K562 (cell line): ENCODE results near the gene DOCK1. TPM values are rescaled to one million over a fixed set of nuclear protein-coding genes. Genes with fewer than 3 reads are reported as not detected.

Source experiments
- ATAC-seq: fragments of 200-7000 bp; cut with Tn5 transposase; 3 replicates; pipeline ENCODE4 v1.9.1; 2020; ENCODE audit warnings: moderate library complexity
- BruUV-seq: library from RNA; stranded (reverse); fragments of 400-500 nt; replicated peaks from 2 replicates; lab custom pipeline; 2021; lab: Mats Ljungman, UMichigan
- CTCF ChIA-PET: fragments of 300-600 bp; formaldehyde crosslinking; extraction: SDS; loops from one replicate; lab custom pipeline; 2021; ENCODE audit warnings: low intra/inter-chr PET ratio; lab: Yijun Ruan, JAX
- POLR2A ChIA-PET: fragments of 300-600, 350-650 bp; sonication (Branson Sonifier 250); formaldehyde crosslinking; extraction: SDS; loops from one replicate; lab custom pipeline; 2021; ENCODE audit warnings: antibody characterized with exemption, inconsistent platforms; lab: Yijun Ruan, JAX
- DNase-seq, 4 experiments: peaks; one replicate each; pipeline versions ENCODE4 v3.0.0 to v3.0.0-alpha.2; 2011 to 2018; ENCODE audit warnings: low spot score in 3 of 4, mixed read lengths in 3 of 4; ENCODE audit errors: extremely low read depth in 1 of 4
- FAIRE-seq: peaks from 2 replicates; lab custom pipeline; 2011; peaks lifted over from hg19 to GRCh38; lab: Jason Lieb, UNC
- H2AFZ ChIP-seq: 2 replicates; pipeline ENCODE4 v1.6.0; 2011; ENCODE audit warnings: low read depth, low read length, control low read depth, inconsistent platforms
- H3K27ac ChIP-seq: fragments of 200-600 bp; 3 replicates; pipeline ENCODE4 v1.8.0; 2011; ENCODE audit warnings: low read depth, mild to moderate bottlenecking, control low read depth, inconsistent platforms, low read length, moderate library complexity, mixed read lengths; ENCODE audit errors: extremely low read depth
- H3K27me3 ChIP-seq, 2 experiments: fragments of 300-600 bp in 1 of 2; 2 replicates in 1 of 2; 3 replicates in 1 of 2; pipeline versions ENCODE4 v1.6.0 to v1.8.0; 2011; ENCODE audit warnings: inconsistent platforms in 2 of 2, low read length in 2 of 2, mild to moderate bottlenecking in 1 of 2, mixed read lengths in 1 of 2, moderate library complexity in 1 of 2; ENCODE audit not compliant: control insufficient read depth in 2 of 2, insufficient read depth in 2 of 2
- H3K36me3 ChIP-seq: fragments of 300-600 bp; 3 replicates; pipeline ENCODE4 v1.8.0; 2011; ENCODE audit warnings: mild to moderate bottlenecking, low read length, inconsistent platforms; ENCODE audit not compliant: control insufficient read depth, insufficient read depth
- H3K4me1 ChIP-seq, 2 experiments: fragments of 200-600 bp in 1 of 2; replicated peaks in 1 of 2; 2 replicates in 1 of 2; 3 replicates in 1 of 2; pipeline versions ENCODE4 v1.5.1 to v1.8.0; 2011; ENCODE audit warnings: inconsistent platforms in 2 of 2, low read length in 2 of 2, mild to moderate bottlenecking in 1 of 2, mixed read lengths in 1 of 2, moderate library complexity in 1 of 2; ENCODE audit not compliant: control insufficient read depth in 2 of 2, insufficient read depth in 2 of 2
- H3K4me2 ChIP-seq: 2 replicates; pipeline ENCODE4 v1.6.1; 2011; ENCODE audit warnings: low read length, control low read depth, inconsistent platforms, mixed read lengths; ENCODE audit not compliant: insufficient read depth
- H3K4me3 ChIP-seq: fragments of 200-600 bp; sonication (generic), shearing (Covaris generic); 2 replicates; pipeline ENCODE4 v1.5.1; 2016; ENCODE audit warnings: control low read depth, inconsistent platforms
- H3K79me2 ChIP-seq: fragments of 200-600 bp; 3 replicates; pipeline ENCODE4 v1.8.0; 2011; ENCODE audit warnings: low read length, inconsistent platforms; ENCODE audit not compliant: control insufficient read depth, insufficient read depth
- H3K9ac ChIP-seq, 2 experiments: 2 replicates each; pipeline versions ENCODE4 v1.6.0 to v1.6.1; 2011; ENCODE audit warnings: low read depth in 2 of 2, low read length in 2 of 2, control low read depth in 1 of 2, inconsistent platforms in 1 of 2, mild to moderate bottlenecking in 1 of 2, mixed read lengths in 1 of 2; ENCODE audit not compliant: insufficient read depth in 1 of 2
- H3K9me1 ChIP-seq: one replicate; pipeline ENCODE4 v1.6.0; 2011; ENCODE audit warnings: inconsistent platforms, mild to moderate bottlenecking, low read length, moderate library complexity; ENCODE audit not compliant: control insufficient read depth, insufficient read depth
- H3K9me3 ChIP-seq: replicated peaks from 2 replicates; pipeline ENCODE4 v1.5.1; 2011; ENCODE audit warnings: low read depth, low read length, inconsistent platforms; ENCODE audit not compliant: control insufficient read depth, insufficient read depth
- H4K20me1 ChIP-seq: replicated peaks from 2 replicates; pipeline ENCODE4 v1.6.1; 2011; ENCODE audit warnings: low read length, inconsistent platforms, mixed read lengths; ENCODE audit not compliant: control insufficient read depth, insufficient read depth
- BDP1 ChIP-seq: IDR thresholded peaks from 3 replicates; pipeline ENCODE4 v1.6.1; 2011; ENCODE audit not compliant: insufficient read length, insufficient read depth
- ESRRA ChIP-seq: fragments of 450-650 bp; IDR thresholded peaks from 2 replicates; pipeline ENCODE4 v1.6.1; 2014; ENCODE audit warnings: low read depth, mild to moderate bottlenecking, moderate library complexity, borderline replicate concordance
- MAZ ChIP-seq, 2 experiments: fragments of 450-650 bp in 1 of 2; sonication (generic) in 1 of 2; formaldehyde crosslinking; IDR thresholded peaks in 1 of 2; conservative IDR thresholded peaks in 1 of 2; 2 replicates each; pipeline versions ENCODE4 v1.4.0 to v1.5.0; 2020; ENCODE audit warnings: mild to moderate bottlenecking in 1 of 2, missing genetic modification reagents in 1 of 2
- NFIC ChIP-seq: fragments of 450-650 bp; IDR thresholded peaks from 2 replicates; pipeline ENCODE4 v1.6.1; 2017; ENCODE audit warnings: mild to moderate bottlenecking, inconsistent platforms
- SAFB ChIP-seq: fragments of 200-400 bp; formaldehyde crosslinking; IDR thresholded peaks from 2 replicates; pipeline ENCODE4 v1.6.1; 2017; ENCODE audit warnings: low read depth, low read length, borderline replicate concordance
- SMARCE1 ChIP-seq: fragments of 450-650 bp; IDR thresholded peaks from 2 replicates; pipeline ENCODE4 v1.7.1; 2016; ENCODE audit warnings: mild to moderate bottlenecking
- SMC3 ChIP-seq: conservative IDR thresholded peaks from 2 replicates; pipeline ENCODE4 v1.6.1; 2011; ENCODE audit warnings: low read depth, low read length, improper control_type of control experiment; ENCODE audit not compliant: insufficient read depth
- TRIM28 ChIP-seq: fragments of 450-650 bp; IDR thresholded peaks from 2 replicates; pipeline ENCODE4 v1.6.1; 2017
- ZBTB11 ChIP-seq, 3 experiments: fragments of 200-800 bp in 1 of 3; fragments of 250-450 bp in 1 of 3; fragments of 450-650 bp in 1 of 3; sonication (Bioruptor Pico) in 1 of 3; sonication (Bioruptor generic) in 1 of 3; formaldehyde crosslinking in 1 of 3; IDR thresholded peaks; 2 replicates each; pipeline versions ENCODE4 v1.6.1 to v1.8.0; 2016 to 2022; ENCODE audit warnings: mild to moderate bottlenecking in 2 of 3, missing genetic modification characterization in 2 of 3, missing compliant biosample characterization in 1 of 3, moderate library complexity in 1 of 3
- ZFP1 ChIP-seq: fragments of 450-650 bp; formaldehyde crosslinking; IDR thresholded peaks from 2 replicates; pipeline ENCODE4 v1.4.0; 2020; ENCODE audit warnings: mild to moderate bottlenecking, mixed read lengths
- ZNF41 ChIP-seq: fragments of 250-450 bp; sonication (Bioruptor Pico); conservative IDR thresholded peaks from 2 replicates; pipeline ENCODE4 v1.4.0; 2020; ENCODE audit warnings: mild to moderate bottlenecking
- ZNF511 ChIP-seq: sonication (generic); formaldehyde crosslinking; IDR thresholded peaks from 2 replicates; pipeline ENCODE4 v1.8.0; 2022; ENCODE audit warnings: mild to moderate bottlenecking, missing genetic modification reagents
- ZNF696 ChIP-seq: fragments of 250-450 bp; sonication (Bioruptor Pico); conservative IDR thresholded peaks from 2 replicates; pipeline ENCODE4 v1.4.0; 2020; ENCODE audit warnings: mild to moderate bottlenecking, moderate library complexity
- WGBS: fragments of 100-300 bp; shearing (Covaris generic); methylation state at CpG from one replicate; pipeline ENCODE4 v1.1.6; 2016; ENCODE audit warnings: low coverage, mixed read lengths; ENCODE audit not compliant: insufficient coverage; ENCODE audit errors: missing lambda C conversion rate; 5-methylcytosine and 5-hydroxymethylcytosine counted together
- in situ Hi-C: fragments of 300-500 bp; cut with MboI; formaldehyde crosslinking; loops from 4 replicates; pipeline ENCODE4 v1.15.0; 2018; ENCODE audit warnings: inconsistent platforms, mixed read lengths
- intact Hi-C: fragments of 100-400 bp; cut with micrococcal nuclease; formaldehyde crosslinking; loops from 2 replicates; pipeline ENCODE4 v1.14.2; 2022
- polyA plus RNA-seq, 8 experiments: library from polyadenylated mRNA; depleted of rRNA in 4 of 8; stranded (reverse) in 5 of 8; unstranded in 3 of 8; fragments of >200 nt; fragmentation: Nextera tagmentation in 2 of 8; fragmentation: Illumina TruSeq in 1 of 8; extraction: Ambion mirVana in 2 of 8; extraction: Trizol in 1 of 8; gene quantifications; 2 replicates each; pipeline versions ENCODE4 v1.2.1 to v1.2.3, GENCODE V29; 2011 to 2014; ENCODE audit warnings: inconsistent platforms in 1 of 8, missing spikeins in 1 of 8
- total RNA-seq, 7 experiments: library from RNA; depleted of rRNA in 6 of 7; stranded (reverse); fragments of >200 nt in 6 of 7; fragmentation: Illumina TruSeq in 2 of 7; extraction: Trizol in 2 of 7; gene quantifications; 2 replicates each; pipeline versions ENCODE4 v1.2.1 to v1.2.3, GENCODE V29; 2011 to 2021; ENCODE audit warnings: low replicate concordance in 1 of 7

The DOCK1 gene
- total and polyA plus RNA-seq, 9 of the 15 experiments (the other 6 are each of a cell fraction or from before 2014, with no cell fraction given) = 0.31 TPM; not detected in 8

GRCh38 chr10:127186813-127187212 lies 281.6 kb downstream of the DOCK1 start:
- Histone ChIP-seq H3K4me2 (no peak overlapping the region), H3K36me3 (no peaks in the 10 kb centered on the region), H3K4me1 (no peaks in the 10 kb centered on the region), H3K4me3 (no peak overlapping the region), H3K79me2 (no peaks in the 10 kb centered on the region), H2AFZ (no peak overlapping the region), H3K9ac (no peak overlapping the region), H4K20me1 (no peaks in the 10 kb centered on the region), H3K27me3 (no peaks in the 10 kb centered on the region), H3K27ac (no peak overlapping the region), H3K9me1 (no peaks in the 10 kb centered on the region), H3K9me3 (no peaks in the 10 kb centered on the region)
- WGBS = 0% methylated on average over 7 of the region's 7 CpGs
- no peak for FAIRE-seq
- no peak for ATAC-seq
- in situ Hi-C loops (no loop called here), intact Hi-C loops (no loop called here)
- TF ChIP-seq TRIM28 = no peak
- no TSS peak for BruUV-seq
- DNase-seq = no peak
- POLR2A ChIA-PET = no interaction called here
- CTCF ChIA-PET = no interaction called here

- no peak for FAIRE-seq
- TF ChIP-seq ZFP1 (CRISPR knock-in tag) (no peak), NFIC (no peak), SMC3 (no peak), ZNF511 (CRISPR knock-in tag) (no peak), ESRRA (no peak), ZNF696 (no peak), SMARCE1 (no peak), BDP1 (no peak), MAZ (CRISPR knock-in tag; conservative IDR thresholded peaks at IDR 0.05 in 1 of 2, IDR thresholded peaks at IDR 0.05 in 1 of 2) (no peak), ZNF41 (no peak), SAFB (no peak), ZBTB11 (CRISPR knock-in tag; IDR thresholded peaks at IDR 0.05) (no peak)
Observed at GRCh38 chr10:127189226-127189625, 284.0 kb downstream of the DOCK1 start.

More at GRCh38 chr10:127189226-127189625, 284.0 kb downstream of the DOCK1 start:
- ATAC-seq = no peak
- Histone ChIP-seq H3K4me3 (no peak overlapping the region), H3K36me3 (no peaks in the 10 kb centered on the region), H3K79me2 (no peaks in the 10 kb centered on the region), H3K27ac (no peak overlapping the region), H3K9ac (no peak overlapping the region), H2AFZ (no peak overlapping the region), H4K20me1 (no peaks in the 10 kb centered on the region), H3K9me1 (no peaks in the 10 kb centered on the region), H3K9me3 (no peaks in the 10 kb centered on the region), H3K4me1 (no peaks in the 10 kb centered on the region), H3K27me3 (no peaks in the 10 kb centered on the region), H3K4me2 (no peak overlapping the region)
- CTCF ChIA-PET = no interaction called here
- no TSS peak for BruUV-seq
- no peak for DNase-seq
- intact Hi-C loops = no loop called here
- in situ Hi-C loops = no loop called here
- POLR2A ChIA-PET = no interaction called here
